SK-N-MC (cell line): ENCODE data around the gene TTLL1.

Source experiments
- EZH2 ChIP-seq: fragments of 200-600 bp; sonication (generic); IDR thresholded peaks from one replicate; pipeline ENCODE4 v1.6.1; 2017; ENCODE audit warnings: antibody characterized with exemption
- POLR2AphosphoS5 ChIP-seq: IDR thresholded peaks from 2 replicates; pipeline ENCODE4 v1.6.1; 2012; ENCODE audit warnings: mild to moderate bottlenecking, low read depth, low read length, borderline replicate concordance

- TF ChIP-seq POLR2AphosphoS5 (no peak), EZH2 (no peak)
These were observed 20.3 kb upstream of the TTLL1 start for GRCh38 chr22:43109511-43109910.
